ENCODE results near the gene ASCL5.
A peak's percentile ranks its signal among the peaks of the same experiment; 100 is the strongest.

Gene ASCL5

DNA sequence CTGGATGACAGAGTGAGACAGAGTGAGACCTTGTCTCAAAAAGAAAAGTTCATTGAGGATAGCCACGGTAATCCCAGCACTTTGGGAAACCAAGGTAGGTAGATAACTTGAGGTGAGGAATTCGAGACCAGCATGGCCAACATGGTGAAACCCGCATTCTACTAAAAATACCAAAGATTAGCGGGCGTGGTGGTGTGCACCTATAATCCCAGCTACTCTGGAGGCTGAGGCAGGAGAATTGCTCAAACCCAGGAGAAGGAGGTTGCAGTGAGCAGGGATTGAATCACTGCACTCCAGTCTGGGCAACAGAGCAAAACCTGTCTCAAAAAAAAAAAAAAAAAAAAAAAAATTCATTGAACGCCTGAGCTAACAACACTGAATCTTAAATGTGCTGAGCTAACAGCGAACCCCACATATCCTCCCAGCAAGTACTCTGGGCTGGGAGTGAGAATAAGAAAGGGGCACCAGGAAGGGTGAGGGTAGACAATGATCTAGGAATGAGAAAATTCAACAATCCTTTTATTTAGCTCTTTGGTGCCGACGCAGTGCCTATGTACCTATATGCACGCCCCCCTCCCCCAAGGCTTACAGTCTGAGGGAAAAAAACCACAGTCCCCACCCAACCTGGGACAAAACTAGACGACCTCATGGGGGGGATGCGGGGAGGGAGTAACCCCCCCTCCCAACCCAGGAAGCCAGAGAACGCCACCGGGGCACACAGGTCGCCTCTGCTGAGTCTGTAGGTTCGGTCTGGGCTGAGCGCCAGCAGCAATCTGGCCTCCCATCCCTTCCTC, 13.3 kb downstream of the ASCL5 start:
- peaks cover 12% of the 10 kb centered on the region for H3K4me1 Mint-ChIP-seq
- H3K9me3 Mint-ChIP-seq, result no peaks in the 10 kb centered on the region
- no peaks in the 10 kb centered on the region for H3K27me3 Mint-ChIP-seq
- ATAC-seq (no peak), DNase-seq (no peak)
- H3K4me3 Mint-ChIP-seq, result peak overlapping the region; percentile 80
- no peak overlapping the region for H3K27ac Mint-ChIP-seq
- no peaks in the 10 kb centered on the region for H3K36me3 Mint-ChIP-seq (ENCODE audit: low read depth)

DNA sequence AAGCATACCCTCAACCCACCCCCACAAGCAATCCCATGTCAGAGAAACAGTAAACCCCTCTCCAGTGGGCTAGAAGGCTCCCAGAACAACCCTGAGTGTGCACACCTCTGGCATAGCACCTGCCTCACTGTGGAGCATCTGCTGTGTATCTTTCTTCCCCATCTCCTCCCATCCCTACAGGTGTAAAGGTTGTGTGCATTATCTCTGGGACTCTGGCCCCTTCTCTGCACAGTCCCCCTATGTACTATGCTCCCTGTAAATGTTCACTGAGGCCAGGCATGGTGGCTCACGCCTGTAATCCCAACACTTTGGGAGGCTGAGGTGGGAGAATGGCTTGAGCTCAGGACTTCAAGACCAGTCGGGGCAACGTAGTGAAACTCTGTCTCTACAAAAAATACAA, 14.1 kb downstream of the ASCL5 start:
- H3K36me3 Mint-ChIP-seq (ENCODE audit: low read depth), result no peaks in the 10 kb centered on the region
- H3K27ac Mint-ChIP-seq, result no peak overlapping the region
- DNase-seq (no peak), ATAC-seq (no peak)
- peaks cover 12% of the 10 kb centered on the region for H3K4me1 Mint-ChIP-seq
- H3K9me3 Mint-ChIP-seq, result no peaks in the 10 kb centered on the region
- H3K27me3 Mint-ChIP-seq, result no peaks in the 10 kb centered on the region
- H3K4me3 Mint-ChIP-seq, result no peak overlapping the region

DNA sequence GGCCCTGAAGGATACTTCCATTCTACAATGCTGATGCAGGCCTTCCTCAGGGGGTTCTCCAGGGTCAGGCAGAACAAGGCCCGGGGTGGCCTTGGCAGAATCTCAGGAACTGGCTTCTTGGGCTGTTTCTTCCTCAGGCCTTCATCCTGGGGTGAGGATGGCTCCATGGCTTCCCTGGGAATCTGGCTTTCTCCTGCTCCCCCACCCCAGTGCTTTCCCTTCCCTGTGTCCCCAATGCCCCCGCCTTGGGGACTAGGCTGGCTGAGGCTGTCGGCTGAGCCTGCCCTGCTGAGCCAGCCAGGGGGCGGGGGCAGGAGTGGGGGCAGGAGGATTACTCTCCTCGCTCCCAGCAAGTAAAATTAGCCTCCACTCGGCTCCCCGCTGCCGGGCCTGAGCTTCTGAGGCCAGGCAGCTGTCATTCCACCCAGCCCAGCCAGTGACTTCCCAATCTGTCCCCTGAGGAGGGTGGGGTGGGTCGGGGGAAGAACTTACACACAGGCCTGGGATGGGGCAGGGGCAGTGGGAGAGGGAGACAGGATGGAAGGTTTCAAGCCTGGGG, 14.7 kb downstream of the ASCL5 start, which contains the start of gene CACNA1S:
Gene CACNA1S, minus strand, starts transcription at position 254 of the 559 bp plus-strand sequence. Its CDS starts 87 bp downstream, at position 167.
- DNase-seq (no peak), ATAC-seq (no peak)
- no peak within 1 kb of the TSS for H3K4me3 Mint-ChIP-seq
- H3K9me3 Mint-ChIP-seq, result no peaks in the 10 kb centered on the region
- no peaks in the 10 kb centered on the region for H3K27me3 Mint-ChIP-seq
- no peak within 1 kb of the TSS for H3K27ac Mint-ChIP-seq
- H3K4me1 Mint-ChIP-seq, result peaks cover 12% of the 10 kb centered on the region
- H3K36me3 Mint-ChIP-seq (ENCODE audit: low read depth), result no peaks in the 10 kb centered on the region

DNA sequence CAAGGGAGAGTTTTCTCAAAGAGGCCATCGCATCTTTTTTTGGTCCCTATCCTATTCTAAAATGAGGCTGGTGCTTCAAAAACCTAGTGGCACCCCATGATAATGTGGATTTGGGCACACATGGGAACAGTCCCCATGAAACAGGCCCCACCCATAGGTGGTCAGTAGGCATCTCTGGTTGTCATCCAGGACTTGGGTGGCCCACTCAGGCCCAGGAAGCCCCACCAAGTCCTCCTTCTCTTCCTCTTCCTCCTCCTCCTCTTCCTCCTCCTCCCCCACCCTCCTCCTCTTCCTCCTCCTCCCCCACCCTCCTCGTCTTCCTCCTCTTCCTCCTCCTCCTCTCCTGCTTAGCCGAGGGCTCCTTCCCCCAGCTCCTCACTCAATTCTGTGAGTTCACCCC, 15.3 kb downstream of the ASCL5 start:
- Mint-ChIP-seq H3K27me3 (no peaks in the 10 kb centered on the region), H3K36me3 (ENCODE audit: low read depth) (no peaks in the 10 kb centered on the region), H3K27ac (no peak overlapping the region), H3K4me3 (no peak overlapping the region), H3K4me1 (peaks cover 12% of the 10 kb centered on the region), H3K9me3 (no peaks in the 10 kb centered on the region)
- no peak for DNase-seq
- no peak for ATAC-seq

DNA sequence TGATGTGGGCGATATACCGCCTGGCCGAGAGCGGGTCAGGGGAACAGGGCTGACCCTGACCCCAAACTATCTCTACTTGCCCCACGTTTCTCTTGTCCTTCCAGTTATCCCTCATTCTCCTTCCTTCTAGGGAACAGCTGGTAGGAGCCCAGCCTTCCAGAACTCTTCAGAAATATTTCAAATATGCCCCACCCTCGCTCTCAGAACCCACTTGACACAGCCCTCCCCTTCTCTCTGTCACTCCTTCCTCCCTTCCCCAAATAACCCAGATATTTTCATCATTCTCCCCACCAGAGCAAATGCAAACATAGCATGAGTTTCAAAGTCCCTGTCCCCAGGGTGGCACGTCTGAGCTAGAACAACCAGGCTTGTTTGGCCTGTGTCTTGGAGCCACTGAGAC, 15.8 kb downstream of the ASCL5 start:
- no peak for ATAC-seq
- no peak for DNase-seq
- H3K4me3 Mint-ChIP-seq, result no peak overlapping the region
- peaks cover 11% of the 10 kb centered on the region for H3K4me1 Mint-ChIP-seq
- H3K9me3 Mint-ChIP-seq, result no peaks in the 10 kb centered on the region
- H3K36me3 Mint-ChIP-seq (ENCODE audit: low read depth), result no peaks in the 10 kb centered on the region
- H3K27ac Mint-ChIP-seq, result no peak overlapping the region
- H3K27me3 Mint-ChIP-seq, result no peaks in the 10 kb centered on the region

DNA sequence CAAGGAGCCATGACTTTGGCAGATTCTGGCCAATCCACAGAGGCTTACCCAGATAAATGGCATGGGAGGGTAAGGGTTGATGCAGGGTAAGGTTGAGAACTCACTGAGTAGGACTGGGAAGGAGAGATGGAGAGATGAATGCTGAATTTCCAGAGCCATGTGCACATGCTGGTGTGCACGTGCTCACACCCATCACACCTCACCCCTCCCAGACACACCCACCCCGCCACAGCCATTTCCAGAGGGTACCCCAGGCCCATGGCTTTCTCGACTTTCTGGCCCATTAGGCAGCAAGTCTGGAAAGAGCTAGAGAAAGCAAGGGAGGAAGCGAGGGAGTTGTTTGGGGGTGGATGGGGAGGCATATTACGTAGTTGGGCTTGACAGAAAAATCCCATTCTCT, 16.4 kb downstream of the ASCL5 start:
- no peak for ATAC-seq

DNA sequence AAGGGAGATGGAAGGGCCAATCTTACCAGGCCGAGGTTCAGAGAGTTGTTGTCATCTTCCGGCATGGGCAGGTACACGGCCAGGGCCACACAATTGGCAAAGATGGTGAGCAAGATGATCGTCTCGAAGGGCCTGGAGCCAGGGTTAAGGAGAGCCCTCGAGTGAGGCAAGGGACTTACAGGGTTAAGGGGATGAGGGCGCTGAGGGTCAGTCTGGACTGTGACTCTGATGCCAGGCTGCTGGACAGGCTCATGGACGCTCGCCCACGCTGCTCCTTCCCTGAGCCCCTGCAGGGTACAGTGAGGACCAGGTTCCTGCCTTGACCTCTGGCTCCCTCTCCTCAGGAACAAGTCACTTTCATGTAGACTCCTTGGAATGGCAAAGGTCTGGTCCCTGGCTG, 16.8 kb downstream of the ASCL5 start:
- Mint-ChIP-seq H3K4me1 (peaks cover 6% of the 10 kb centered on the region), H3K4me3 (no peak overlapping the region), H3K27ac (no peak overlapping the region), H3K9me3 (no peaks in the 10 kb centered on the region), H3K36me3 (ENCODE audit: low read depth) (no peaks in the 10 kb centered on the region), H3K27me3 (no peaks in the 10 kb centered on the region)
- no peak for ATAC-seq
- DNase-seq, result no peak

More for the DNA sequence above, 16.4 kb downstream of the ASCL5 start:
- DNase-seq, result no peak
- Mint-ChIP-seq H3K9me3 (no peaks in the 10 kb centered on the region), H3K36me3 (ENCODE audit: low read depth) (no peaks in the 10 kb centered on the region), H3K27me3 (no peaks in the 10 kb centered on the region), H3K4me1 (peaks cover 6% of the 10 kb centered on the region), H3K4me3 (no peak overlapping the region), H3K27ac (no peak overlapping the region)

DNA sequence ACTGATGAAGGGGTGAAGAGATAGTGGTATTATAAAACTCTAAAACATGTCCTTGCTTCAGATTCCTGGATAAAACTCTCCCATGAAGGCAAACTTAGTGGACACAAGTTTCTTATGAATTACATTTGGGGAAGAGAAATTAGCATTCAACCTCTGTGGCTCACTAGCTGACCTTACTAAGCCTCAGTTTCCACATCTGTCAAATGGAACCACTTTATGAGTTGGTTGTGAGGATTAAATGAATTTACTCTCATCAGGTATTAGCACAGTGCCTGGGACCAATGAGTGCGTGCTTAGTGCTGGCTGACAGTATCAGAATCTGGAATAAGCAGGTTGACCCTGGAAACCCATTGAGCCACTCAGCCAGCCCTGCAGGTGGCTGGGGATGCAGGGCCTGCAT, 17.3 kb downstream of the ASCL5 start:
- no peaks in the 10 kb centered on the region for H3K27me3 Mint-ChIP-seq
- no peaks in the 10 kb centered on the region for H3K9me3 Mint-ChIP-seq
- ATAC-seq (no peak), DNase-seq (no peak)
- H3K27ac Mint-ChIP-seq, result no peak overlapping the region
- H3K36me3 Mint-ChIP-seq (ENCODE audit: low read depth), result no peaks in the 10 kb centered on the region
- no peak overlapping the region for H3K4me3 Mint-ChIP-seq
- H3K4me1 Mint-ChIP-seq, result peaks cover 6% of the 10 kb centered on the region

DNA sequence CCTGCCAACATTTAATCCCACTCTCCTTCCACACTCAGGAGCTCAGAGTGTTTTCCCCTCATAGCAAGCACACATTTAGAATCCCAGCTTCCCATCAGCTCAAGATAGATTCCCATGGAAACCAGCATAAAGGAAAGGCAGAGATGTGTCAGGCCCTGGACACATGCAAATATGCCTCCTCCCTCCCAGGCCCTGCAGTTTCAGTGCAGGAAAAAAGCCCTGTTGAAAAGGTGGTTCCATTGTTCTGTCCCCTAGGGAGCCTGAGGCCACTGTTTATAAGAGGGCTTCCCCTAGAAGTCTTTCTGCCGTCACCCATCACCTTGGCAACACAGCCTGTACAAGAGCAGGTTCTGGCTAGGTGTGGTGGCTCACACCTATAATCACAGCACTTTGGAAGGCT, 18.4 kb downstream of the ASCL5 start:
- DNase-seq (no peak), ATAC-seq (no peak)
- H3K9me3 Mint-ChIP-seq, result no peaks in the 10 kb centered on the region
- no peak overlapping the region for H3K27ac Mint-ChIP-seq
- H3K27me3 Mint-ChIP-seq, result no peaks in the 10 kb centered on the region
- H3K4me1 Mint-ChIP-seq, result peaks cover under 1% of the 10 kb centered on the region
- no peak overlapping the region for H3K4me3 Mint-ChIP-seq
- no peaks in the 10 kb centered on the region for H3K36me3 Mint-ChIP-seq (ENCODE audit: low read depth)

DNA sequence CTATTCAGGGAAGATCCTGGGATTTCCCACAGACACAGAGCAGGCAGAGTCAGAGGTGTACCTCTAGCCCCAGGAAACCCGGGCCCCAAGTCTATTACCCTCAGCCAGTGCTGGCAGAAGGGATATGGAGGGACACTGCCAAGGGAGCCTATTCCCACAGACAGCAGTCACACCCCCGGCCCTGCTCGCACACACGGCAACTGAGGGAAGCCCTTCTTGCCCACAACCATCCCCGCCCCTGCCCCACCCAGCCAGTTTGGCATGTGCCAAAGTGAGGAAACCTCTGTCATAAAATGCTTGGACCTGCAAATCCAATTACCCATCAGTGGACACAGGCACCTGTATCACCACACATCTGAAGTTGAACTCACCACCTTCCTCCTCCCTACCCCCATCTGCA, 21.3 kb downstream of the ASCL5 start:
- ATAC-seq (no peak), DNase-seq (no peak)
- Mint-ChIP-seq H3K36me3 (ENCODE audit: low read depth) (no peaks in the 10 kb centered on the region), H3K27me3 (no peaks in the 10 kb centered on the region), H3K27ac (no peak overlapping the region), H3K9me3 (no peaks in the 10 kb centered on the region), H3K4me3 (no peak overlapping the region), H3K4me1 (no peaks in the 10 kb centered on the region)

DNA sequence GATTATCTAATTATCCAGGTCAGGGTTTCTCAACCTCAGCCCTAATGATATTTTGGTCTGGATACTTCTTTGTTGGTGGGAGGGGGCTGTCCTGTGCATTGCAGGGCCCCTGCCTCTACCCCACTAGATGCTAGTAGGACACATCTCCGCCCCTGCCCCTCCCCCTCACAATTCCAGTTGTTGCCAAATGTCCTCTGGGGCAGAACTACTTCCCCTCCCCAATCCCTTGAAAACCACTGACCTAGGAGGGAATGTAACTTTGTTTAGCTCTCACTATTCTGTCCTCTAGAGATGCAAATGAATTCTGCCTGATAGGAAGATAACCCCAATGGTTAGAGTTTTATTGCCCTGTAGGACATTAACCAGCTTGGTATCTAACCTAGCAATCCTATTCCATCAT, 22.8 kb downstream of the ASCL5 start:
- H3K27me3 Mint-ChIP-seq, result no peaks in the 10 kb centered on the region
- no peaks in the 10 kb centered on the region for H3K9me3 Mint-ChIP-seq
- H3K4me1 Mint-ChIP-seq, result no peaks in the 10 kb centered on the region
- no peaks in the 10 kb centered on the region for H3K36me3 Mint-ChIP-seq (ENCODE audit: low read depth)
- no peak overlapping the region for H3K4me3 Mint-ChIP-seq
- H3K27ac Mint-ChIP-seq, result no peak overlapping the region
- ATAC-seq, result no peak
- DNase-seq, result no peak

DNA sequence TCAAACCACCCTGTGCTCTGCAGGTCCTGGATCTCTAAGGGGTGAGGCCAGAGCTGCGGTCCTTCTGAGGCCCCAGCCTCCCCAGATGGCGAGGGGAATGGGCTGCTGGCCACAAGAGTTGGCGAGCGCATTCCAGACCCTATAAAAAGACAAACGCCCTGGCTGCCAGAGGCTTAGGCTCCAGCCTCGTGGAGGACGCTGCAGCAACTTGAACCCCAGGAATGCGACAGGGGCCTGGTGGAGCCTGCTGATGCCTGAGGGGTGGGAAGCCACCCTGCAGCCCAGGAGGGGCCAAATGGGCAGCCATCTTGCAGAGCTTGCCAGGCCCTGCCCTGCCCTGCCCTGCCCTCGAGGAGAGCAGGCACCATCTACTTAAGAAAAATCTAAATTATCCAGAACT, 23.3 kb downstream of the ASCL5 start:
- H3K4me1 Mint-ChIP-seq, result no peaks in the 10 kb centered on the region
- H3K36me3 Mint-ChIP-seq (ENCODE audit: low read depth), result no peaks in the 10 kb centered on the region
- no peaks in the 10 kb centered on the region for H3K9me3 Mint-ChIP-seq
- no peak for DNase-seq
- no peak for ATAC-seq
- no peak overlapping the region for H3K27ac Mint-ChIP-seq
- H3K27me3 Mint-ChIP-seq, result no peaks in the 10 kb centered on the region
- no peak overlapping the region for H3K4me3 Mint-ChIP-seq

DNA sequence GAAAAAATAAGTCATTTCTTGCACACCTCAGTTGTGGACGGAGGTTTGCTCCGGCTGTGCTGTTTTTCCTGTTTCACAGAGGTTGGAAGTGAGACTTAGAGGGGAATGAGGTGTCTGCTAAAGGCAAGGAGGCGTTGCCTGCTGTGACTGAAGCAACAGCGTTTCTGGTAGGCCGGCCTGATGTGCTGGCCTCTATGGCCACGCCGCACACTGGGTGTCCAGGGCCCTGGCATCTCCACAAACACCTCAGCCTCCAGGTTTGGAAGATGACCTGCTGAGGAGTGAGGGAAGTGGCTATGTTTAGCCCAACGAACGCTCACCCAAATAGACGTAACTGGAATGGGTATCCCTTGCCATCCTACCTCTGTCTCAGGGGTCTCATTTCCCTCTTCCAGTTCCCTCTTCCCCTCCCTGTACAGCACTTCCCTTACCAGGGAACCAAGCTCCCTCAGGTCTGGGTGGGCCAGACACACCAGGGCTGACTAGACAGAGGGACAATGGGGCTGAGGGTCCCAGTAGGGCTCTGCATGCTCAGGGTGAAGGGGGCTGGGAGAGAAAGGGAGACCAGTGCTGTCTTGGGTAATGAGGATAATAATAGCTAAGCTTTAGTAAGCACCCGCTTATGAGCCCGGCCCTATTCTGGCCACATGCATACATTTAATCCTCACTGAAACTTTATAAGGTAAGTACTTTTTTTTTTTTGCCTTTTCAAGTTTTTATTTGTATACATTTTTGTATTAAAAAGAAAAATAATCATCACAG, 26.6 kb downstream of the ASCL5 start:
- Mint-ChIP-seq H3K9me3 (no peaks in the 10 kb centered on the region), H3K36me3 (ENCODE audit: low read depth) (no peaks in the 10 kb centered on the region), H3K4me3 (no peak overlapping the region), H3K27me3 (peaks cover 5% of the 10 kb centered on the region), H3K27ac (no peak overlapping the region), H3K4me1 (no peaks in the 10 kb centered on the region)
- DNase-seq (no peak), ATAC-seq (no peak)

DNA sequence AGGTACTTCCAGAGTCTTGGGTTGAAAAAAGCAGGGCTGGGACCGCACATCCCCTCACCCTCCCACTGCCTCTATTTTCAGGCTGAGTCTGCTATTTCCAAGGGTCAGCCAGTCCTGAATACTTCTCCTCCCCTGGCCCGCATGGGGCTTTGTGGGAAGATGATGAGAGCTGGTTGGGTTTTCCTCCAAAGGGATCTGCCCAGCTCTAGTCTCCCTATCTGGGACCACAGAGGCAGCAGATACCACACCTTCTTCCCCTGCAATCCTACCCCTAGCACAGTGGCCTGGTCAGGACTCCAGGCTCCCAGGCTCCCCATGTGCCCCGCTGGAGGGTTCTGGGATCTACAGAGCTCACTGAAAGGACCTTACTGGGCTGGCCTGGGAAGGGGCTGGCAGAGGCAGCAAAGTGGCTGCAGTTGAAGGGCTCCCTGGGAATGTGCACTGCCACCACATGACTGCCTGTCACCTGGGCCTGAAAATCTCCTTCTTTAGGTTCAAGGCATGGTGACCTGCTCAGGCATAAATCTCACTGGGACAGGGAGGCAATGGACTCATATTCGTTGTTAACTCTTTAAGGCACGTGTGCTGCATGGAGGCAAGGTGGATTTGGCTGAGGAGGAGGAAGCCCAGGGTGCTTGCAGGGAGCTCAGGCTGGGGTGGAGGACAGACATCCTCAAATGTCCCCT, 27.8 kb downstream of the ASCL5 start:
- no peaks in the 10 kb centered on the region for H3K36me3 Mint-ChIP-seq (ENCODE audit: low read depth)
- H3K27me3 Mint-ChIP-seq, result peaks cover 5% of the 10 kb centered on the region
- no peak for DNase-seq
- no peak for ATAC-seq
- no peak overlapping the region for H3K4me3 Mint-ChIP-seq
- no peak overlapping the region for H3K27ac Mint-ChIP-seq
- no peaks in the 10 kb centered on the region for H3K9me3 Mint-ChIP-seq
- H3K4me1 Mint-ChIP-seq, result no peaks in the 10 kb centered on the region
